Epithelial cell of prostate (primary cell): ENCODE data around the gene PGC.

Experiments used
- DNase-seq: peaks from one replicate; pipeline ENCODE4 v3.0.0-alpha.2; 2011; ENCODE audit warnings: low read depth, low spot score
- H3K27ac ChIP-seq: fragments of 450-650 bp; 2 replicates; pipeline ENCODE4 v1.5.1; 2017; ENCODE audit warnings: mild to moderate bottlenecking

PGC gene

GRCh38 chr6:41687501-41688175, 59.6 kb downstream of the PGC start:
- H3K27ac ChIP-seq = no peak overlapping the region
- no peak for DNase-seq
